PC-9 (cell line): ENCODE data around the gene APOBEC2. TPM values are rescaled to one million over a fixed set of nuclear protein-coding genes. Genes with fewer than 3 reads are reported as not detected.

Experiments
- BruUV-seq: library from RNA; stranded (reverse); fragments of 400-500 nt; replicated peaks from 2 replicates; lab custom pipeline; 2021; lab: Mats Ljungman, UMichigan
- CTCF ChIA-PET: fragments of 300-600 bp; sonication (Branson Sonifier 250); formaldehyde crosslinking; loops from one replicate; lab custom pipeline; 2022; ENCODE audit warnings: antibody characterized with exemption; lab: Charles Lee
- POLR2A ChIA-PET: fragments of 300-600 bp; sonication (Branson Sonifier 250); formaldehyde crosslinking; loops from one replicate; lab custom pipeline; 2022; ENCODE audit warnings: antibody characterized with exemption; ENCODE audit not compliant: unreplicated experiment; lab: Charles Lee
- DNase-seq, 2 experiments: peaks; one replicate each; pipeline versions ENCODE4 v3.0.0 to v3.0.0-alpha.2; 2015 to 2022; ENCODE audit warnings: mixed read lengths in 1 of 2
- H2AFZ ChIP-seq: fragments of 200-600 bp; sonication (generic); 2 replicates; pipeline ENCODE4 v1.8.1; 2017; ENCODE audit warnings: antibody characterized with exemption
- H3F3A ChIP-seq: fragments of 200-600 bp; sonication (generic); 2 replicates; pipeline ENCODE4 v1.8.1; 2017; ENCODE audit warnings: antibody characterized with exemption, mild to moderate bottlenecking, low read depth; ENCODE audit not compliant: insufficient read depth
- H3K27ac ChIP-seq: fragments of 200-600 bp; sonication (generic); 2 replicates; pipeline ENCODE4 v1.6.1; 2016; ENCODE audit warnings: mixed run types
- H3K27me3 ChIP-seq: fragments of 200-600 bp; sonication (generic); 2 replicates; pipeline ENCODE4 v1.6.1; 2016; ENCODE audit warnings: low read depth, mixed run types; ENCODE audit not compliant: insufficient read depth
- H3K36me3 ChIP-seq: fragments of 200-600 bp; sonication (generic); 2 replicates; pipeline ENCODE4 v1.6.1; 2016; ENCODE audit warnings: low read depth, mixed run types
- H3K4me1 ChIP-seq: fragments of 200-600 bp; sonication (generic); replicated peaks from 2 replicates; pipeline ENCODE4 v1.6.1; 2016; ENCODE audit warnings: mixed run types; ENCODE audit not compliant: insufficient read depth
- H3K4me2 ChIP-seq: fragments of 200-600 bp; sonication (generic); 2 replicates; pipeline ENCODE4 v1.6.1; 2017; ENCODE audit warnings: mixed run types
- H3K4me3 ChIP-seq: fragments of 200-600 bp; sonication (generic); 2 replicates; pipeline ENCODE4 v1.6.1; 2016; ENCODE audit warnings: mixed run types
- H3K79me2 ChIP-seq: fragments of 200-600 bp; sonication (generic); 2 replicates; pipeline ENCODE4 v1.6.1; 2017; ENCODE audit warnings: low read depth, mixed run types
- H3K9me2 ChIP-seq: fragments of 200-600 bp; sonication (generic); 2 replicates; pipeline ENCODE4 v1.8.1; 2017; ENCODE audit warnings: mild to moderate bottlenecking; ENCODE audit not compliant: insufficient read depth
- H3K9me3 ChIP-seq: fragments of 200-600 bp; sonication (generic); 2 replicates; pipeline ENCODE4 v1.8.1; 2016; ENCODE audit warnings: low read depth; ENCODE audit not compliant: insufficient read depth
- H4K20me1 ChIP-seq: fragments of 200-600 bp; sonication (generic); 2 replicates; pipeline ENCODE4 v1.8.1; 2017; ENCODE audit not compliant: insufficient read depth
- EZH2 ChIP-seq: fragments of 200-600 bp; sonication (generic); IDR thresholded peaks from 2 replicates; pipeline ENCODE4 v1.8.0; 2017; ENCODE audit warnings: antibody characterized with exemption, low read depth
- intact Hi-C: fragments of 100-400 bp; cut with micrococcal nuclease; formaldehyde crosslinking; loops from one replicate; pipeline ENCODE4 v1.10.0; 2022; ENCODE audit not compliant: unreplicated experiment
- total RNA-seq: library from RNA; stranded (reverse); gene quantifications from 2 replicates; pipeline ENCODE4 v1.2.3, GENCODE V29; 2021
- TF ChIP-seq, protein P1 (sequence below): fragments of 200-600 bp; sonication (generic); conservative IDR thresholded peaks from 2 replicates; pipeline ENCODE4 v1.6.1; 2017; ENCODE audit warnings: mixed run types, antibody characterized with exemption, mild to moderate bottlenecking, moderate library complexity

APOBEC2 gene
- total RNA-seq, 1 experiment from 2014 or later, result not detected

DNA sequence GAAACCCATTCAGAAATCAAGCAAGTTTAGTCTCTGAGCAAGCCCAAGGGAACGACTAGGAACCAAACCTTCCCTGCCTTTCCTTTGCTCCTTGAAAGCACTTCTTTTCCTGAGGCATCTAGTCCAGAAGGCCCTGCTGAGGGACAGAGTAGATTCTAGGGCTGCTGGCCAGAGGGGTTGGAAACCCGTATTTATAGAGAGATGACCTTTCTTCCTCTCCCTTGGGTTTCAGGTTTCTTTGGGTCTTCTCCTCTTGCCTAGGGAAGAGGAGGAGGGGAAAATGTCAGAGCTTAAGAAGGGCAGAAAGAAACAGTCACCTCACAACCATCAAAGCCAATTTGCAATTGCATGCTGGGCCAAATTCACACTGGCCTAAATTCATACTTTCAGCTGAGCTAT is 5.8 kb downstream of the APOBEC2 start:
- CTCF ChIA-PET, result interaction anchor here (0.6 to 0.7 kb wide), 3 partner anchors 31 to 274 kb away, joined by 3 to 12 read pairs (median 5); no protein-coding TSS in a partner anchor
- H3K9me3 ChIP-seq, result no peaks in the 10 kb centered on the region
- no peaks in the 10 kb centered on the region for H3K4me1 ChIP-seq
- H3K27ac ChIP-seq, result no peak overlapping the region
- H3K36me3 ChIP-seq, result no peaks in the 10 kb centered on the region
- no peak overlapping the region for H3K4me3 ChIP-seq
- POLR2A ChIA-PET, result no interaction called here
- no peak for DNase-seq
- H3K27me3 ChIP-seq, result no peaks in the 10 kb centered on the region
- intact Hi-C loops, result no loop called here
- BruUV-seq, result no TSS peak
- H3K4me2 ChIP-seq, result no peak overlapping the region
- no peak for TF ChIP-seq EZH2
- TF ChIP-seq, protein P1, sequence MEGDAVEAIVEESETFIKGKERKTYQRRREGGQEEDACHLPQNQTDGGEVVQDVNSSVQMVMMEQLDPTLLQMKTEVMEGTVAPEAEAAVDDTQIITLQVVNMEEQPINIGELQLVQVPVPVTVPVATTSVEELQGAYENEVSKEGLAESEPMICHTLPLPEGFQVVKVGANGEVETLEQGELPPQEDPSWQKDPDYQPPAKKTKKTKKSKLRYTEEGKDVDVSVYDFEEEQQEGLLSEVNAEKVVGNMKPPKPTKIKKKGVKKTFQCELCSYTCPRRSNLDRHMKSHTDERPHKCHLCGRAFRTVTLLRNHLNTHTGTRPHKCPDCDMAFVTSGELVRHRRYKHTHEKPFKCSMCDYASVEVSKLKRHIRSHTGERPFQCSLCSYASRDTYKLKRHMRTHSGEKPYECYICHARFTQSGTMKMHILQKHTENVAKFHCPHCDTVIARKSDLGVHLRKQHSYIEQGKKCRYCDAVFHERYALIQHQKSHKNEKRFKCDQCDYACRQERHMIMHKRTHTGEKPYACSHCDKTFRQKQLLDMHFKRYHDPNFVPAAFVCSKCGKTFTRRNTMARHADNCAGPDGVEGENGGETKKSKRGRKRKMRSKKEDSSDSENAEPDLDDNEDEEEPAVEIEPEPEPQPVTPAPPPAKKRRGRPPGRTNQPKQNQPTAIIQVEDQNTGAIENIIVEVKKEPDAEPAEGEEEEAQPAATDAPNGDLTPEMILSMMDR, result no peak
- no peaks in the 10 kb centered on the region for H3K9me2 ChIP-seq
- no peak overlapping the region for H2AFZ ChIP-seq
- H4K20me1 ChIP-seq, result no peaks in the 10 kb centered on the region
- H3F3A ChIP-seq, result no peaks in the 10 kb centered on the region
- no peaks in the 10 kb centered on the region for H3K79me2 ChIP-seq

DNA sequence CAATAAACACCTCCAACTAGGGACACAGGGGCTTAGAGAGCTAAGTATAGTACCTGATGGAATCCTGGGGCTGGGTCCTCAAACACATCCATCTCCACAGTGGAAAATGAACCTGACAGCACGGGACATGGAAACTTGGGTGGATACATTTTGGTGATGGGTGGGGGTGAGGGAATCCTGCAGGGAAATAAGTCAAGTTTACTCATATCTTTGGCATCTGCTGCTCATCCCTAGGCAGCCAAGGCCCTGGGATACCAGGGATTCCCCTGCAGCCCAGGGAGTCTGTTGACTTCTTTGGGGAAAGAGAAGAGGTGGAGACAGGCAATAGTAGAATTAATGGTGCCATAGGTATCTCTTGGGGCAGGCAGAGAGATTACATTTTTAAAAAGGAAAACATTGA is 6.6 kb downstream of the APOBEC2 start:
- no peaks in the 10 kb centered on the region for H3K79me2 ChIP-seq
- ChIA-PET CTCF (no interaction called here), POLR2A (interaction anchor here (0.7 kb wide), 1 partner anchor 13 kb away, joined by 4 read pairs; the partner anchor contains the start of gene NFYA)
- H3F3A ChIP-seq, result no peaks in the 10 kb centered on the region
- intact Hi-C loops, result no loop called here
- no peaks in the 10 kb centered on the region for H3K27me3 ChIP-seq
- no peak for DNase-seq
- H3K4me1 ChIP-seq, result no peaks in the 10 kb centered on the region
- H3K9me3 ChIP-seq, result no peaks in the 10 kb centered on the region
- TF ChIP-seq, protein P1, result no peak
- no peak for TF ChIP-seq EZH2
- no peak overlapping the region for H3K4me3 ChIP-seq
- H3K36me3 ChIP-seq, result no peaks in the 10 kb centered on the region
- no peaks in the 10 kb centered on the region for H3K9me2 ChIP-seq
- H3K4me2 ChIP-seq, result no peak overlapping the region
- no TSS peak for BruUV-seq
- H2AFZ ChIP-seq, result no peak overlapping the region
- H3K27ac ChIP-seq, result no peak overlapping the region
- H4K20me1 ChIP-seq, result 0 out of 2 replicates have a peak, but pooled peaks cover 4% of the 10 kb centered on the region

DNA sequence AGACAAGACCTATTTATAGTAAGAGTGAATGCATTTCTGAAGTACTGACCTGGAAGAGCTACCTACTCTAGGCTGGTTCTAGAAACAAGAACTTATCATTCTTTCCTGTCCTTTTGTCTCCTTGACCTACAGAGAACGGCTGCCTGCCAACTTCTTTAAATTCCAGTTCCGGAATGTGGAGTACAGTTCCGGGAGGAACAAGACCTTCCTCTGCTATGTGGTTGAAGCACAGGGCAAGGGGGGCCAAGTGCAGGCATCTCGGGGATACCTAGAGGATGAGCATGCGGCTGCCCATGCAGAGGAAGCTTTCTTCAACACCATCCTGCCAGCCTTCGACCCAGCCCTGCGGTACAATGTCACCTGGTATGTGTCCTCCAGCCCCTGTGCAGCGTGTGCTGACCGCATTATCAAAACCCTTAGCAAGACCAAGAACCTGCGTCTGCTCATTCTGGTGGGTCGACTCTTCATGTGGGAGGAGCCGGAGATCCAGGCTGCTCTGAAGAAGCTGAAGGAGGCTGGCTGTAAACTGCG is 8.3 kb downstream of the APOBEC2 start:
- Histone ChIP-seq H3K9me2 (no peaks in the 10 kb centered on the region), H2AFZ (no peak overlapping the region), H3K36me3 (no peaks in the 10 kb centered on the region), H4K20me1 (0 out of 2 replicates have a peak, but pooled peaks cover 4% of the 10 kb centered on the region), H3F3A (no peaks in the 10 kb centered on the region), H3K27me3 (no peaks in the 10 kb centered on the region), H3K79me2 (no peaks in the 10 kb centered on the region), H3K9me3 (no peaks in the 10 kb centered on the region), H3K27ac (no peak overlapping the region), H3K4me1 (no peaks in the 10 kb centered on the region), H3K4me3 (no peak overlapping the region), H3K4me2 (no peak overlapping the region)
- intact Hi-C loops, result loop anchor here (10.0 kb wide), 2 partner anchors 736 to 1686 kb away; no protein-coding TSS in a partner anchor
- DNase-seq, result no peak
- CTCF ChIA-PET, result no interaction called here
- TF ChIP-seq, protein P1, result no peak
- no peak for TF ChIP-seq EZH2
- POLR2A ChIA-PET, result no interaction called here
- BruUV-seq, result no TSS peak
